PC-3 (cell line): ENCODE data around the gene HCN3. TPM values are rescaled to one million over a fixed set of nuclear protein-coding genes. Genes with fewer than 3 reads are reported as not detected.

Source experiments
- ATAC-seq: fragments of 200-7000 bp; cut with Tn5 transposase; 2 replicates; pipeline ENCODE4 v1.9.1; 2020; ENCODE audit warnings: mild to moderate bottlenecking, moderate library complexity
- BruUV-seq: library from RNA; stranded (reverse); fragments of 400-500 nt; replicated peaks from 2 replicates; lab custom pipeline; 2021; lab: Mats Ljungman, UMichigan
- CTCF ChIA-PET: fragments of 300-600 bp; sonication (Branson Sonifier 250); formaldehyde crosslinking; loops from one replicate; lab custom pipeline; 2022; ENCODE audit warnings: antibody characterized with exemption; lab: Charles Lee
- POLR2A ChIA-PET: fragments of 300-600 bp; sonication (Branson Sonifier 250); formaldehyde crosslinking; loops from one replicate; lab custom pipeline; 2022; ENCODE audit warnings: antibody characterized with exemption; ENCODE audit not compliant: unreplicated experiment; lab: Charles Lee
- DNase-seq: peaks from one replicate; pipeline ENCODE4 v3.0.0-alpha.2; 2015
- H2AFZ ChIP-seq: fragments of 300-600 bp; sonication (generic); 2 replicates; pipeline ENCODE4 v1.6.0; 2016; ENCODE audit warnings: antibody characterized with exemption, low read length
- H3F3A ChIP-seq: fragments of 300-600 bp; sonication (generic); one replicate; pipeline ENCODE4 v1.6.0; 2017; ENCODE audit warnings: antibody characterized with exemption, low read length, control low read depth, mild to moderate bottlenecking; ENCODE audit not compliant: unreplicated experiment
- H3K27ac ChIP-seq: fragments of 300-600 bp; sonication (generic); 2 replicates; pipeline ENCODE4 v1.5.1; 2016; ENCODE audit warnings: mild to moderate bottlenecking, low read length
- H3K27me3 ChIP-seq: fragments of 300-600 bp; sonication (generic); 2 replicates; pipeline ENCODE4 v1.6.1; 2016; ENCODE audit warnings: low read length, mixed read lengths
- H3K36me3 ChIP-seq: fragments of 300-600 bp; sonication (generic); 2 replicates; pipeline ENCODE4 v1.6.1; 2016; ENCODE audit warnings: low read depth, mixed run types, low read length, mixed read lengths
- H3K4me1 ChIP-seq: fragments of 300-600 bp; sonication (generic); 2 replicates; pipeline ENCODE4 v1.5.1; 2016; ENCODE audit warnings: low read length; ENCODE audit not compliant: insufficient read depth
- H3K4me2 ChIP-seq: fragments of 300-600 bp; sonication (generic); 2 replicates; pipeline ENCODE4 v1.6.0; 2016; ENCODE audit warnings: low read length
- H3K4me3 ChIP-seq: fragments of 300-600 bp; sonication (generic); 2 replicates; pipeline ENCODE4 v1.5.1; 2016; ENCODE audit warnings: mild to moderate bottlenecking, low read length, mixed read lengths
- H3K79me2 ChIP-seq: fragments of 300-600 bp; sonication (generic); 2 replicates; pipeline ENCODE4 v1.6.1; 2017; ENCODE audit warnings: low read length, mixed read lengths
- H3K9ac ChIP-seq: fragments of 300-600 bp; sonication (generic); 2 replicates; pipeline ENCODE4 v1.6.0; 2016; ENCODE audit warnings: mild to moderate bottlenecking, low read length
- H3K9me2 ChIP-seq: fragments of 300-600 bp; sonication (generic); replicated peaks from 2 replicates; pipeline ENCODE4 v1.6.1; 2016; ENCODE audit warnings: mixed run types, low read length, mixed read lengths
- H3K9me3 ChIP-seq: fragments of 300-600 bp; sonication (generic); 2 replicates; pipeline ENCODE4 v1.6.1; 2016; ENCODE audit warnings: low read length, mixed read lengths
- H4K20me1 ChIP-seq: fragments of 300-600 bp; sonication (generic); 2 replicates; pipeline ENCODE4 v1.6.1; 2016; ENCODE audit warnings: low read length, mixed read lengths
- CTCF ChIP-seq: fragments of 300-600 bp; sonication (generic); conservative IDR thresholded peaks from 2 replicates; pipeline ENCODE4 v1.5.1; 2017; ENCODE audit warnings: antibody characterized with exemption, low read depth, mild to moderate bottlenecking, low read length
- EZH2 ChIP-seq: fragments of 300-600 bp; sonication (generic); IDR thresholded peaks from one replicate; pipeline ENCODE4 v1.6.1; 2017; ENCODE audit warnings: antibody characterized with exemption, mild to moderate bottlenecking, low read length; ENCODE audit not compliant: unreplicated experiment
- EZH2phosphoT487 ChIP-seq: fragments of 300-600 bp; sonication (generic); IDR thresholded peaks from 2 replicates; pipeline ENCODE4 v1.6.1; 2018; ENCODE audit warnings: mild to moderate bottlenecking, antibody characterized with exemption, low read length, borderline replicate concordance
- intact Hi-C: fragments of 100-400 bp; cut with micrococcal nuclease; formaldehyde crosslinking; loops from 2 replicates; pipeline ENCODE4 v1.9.0; 2023
- total RNA-seq: library from RNA; depleted of rRNA; stranded (reverse); fragments of >200 nt; gene quantifications from 2 replicates; pipeline ENCODE4 v1.2.3, GENCODE V29; 2014

The HCN3 gene
- total RNA-seq, 1 experiment from 2014 or later: 1.9 TPM

GRCh38 chr1:155279268-155279667 is 2.0 kb downstream of the HCN3 start:
- Histone ChIP-seq H3K4me2 (no peak overlapping the region), H3K27ac (no peak overlapping the region), H3K9ac (no peak overlapping the region), H3K4me1 (peaks cover 6% of the 10 kb centered on the region; the same call in 1 of the 2 replicates), H3K9me2 (no peaks in the 10 kb centered on the region), H3K4me3 (no peak overlapping the region), H3K9me3 (no peaks in the 10 kb centered on the region), H3K79me2 (no peaks in the 10 kb centered on the region), H3F3A (no peaks in the 10 kb centered on the region), H4K20me1 (no peaks in the 10 kb centered on the region), H3K36me3 (no peaks in the 10 kb centered on the region), H2AFZ (no peak overlapping the region), H3K27me3 (no peaks in the 10 kb centered on the region)
- no TSS peak for BruUV-seq
- ChIA-PET POLR2A (no interaction called here), CTCF (interaction anchor here (0.6 kb wide), 1 partner anchor 393 kb away, joined by 3 read pairs; no protein-coding TSS in a partner anchor)
- TF ChIP-seq EZH2 (no peak), CTCF (no peak), EZH2phosphoT487 (no peak)
- intact Hi-C loops: no loop called here
- ATAC-seq: no peak
- no peak for DNase-seq

DNA sequence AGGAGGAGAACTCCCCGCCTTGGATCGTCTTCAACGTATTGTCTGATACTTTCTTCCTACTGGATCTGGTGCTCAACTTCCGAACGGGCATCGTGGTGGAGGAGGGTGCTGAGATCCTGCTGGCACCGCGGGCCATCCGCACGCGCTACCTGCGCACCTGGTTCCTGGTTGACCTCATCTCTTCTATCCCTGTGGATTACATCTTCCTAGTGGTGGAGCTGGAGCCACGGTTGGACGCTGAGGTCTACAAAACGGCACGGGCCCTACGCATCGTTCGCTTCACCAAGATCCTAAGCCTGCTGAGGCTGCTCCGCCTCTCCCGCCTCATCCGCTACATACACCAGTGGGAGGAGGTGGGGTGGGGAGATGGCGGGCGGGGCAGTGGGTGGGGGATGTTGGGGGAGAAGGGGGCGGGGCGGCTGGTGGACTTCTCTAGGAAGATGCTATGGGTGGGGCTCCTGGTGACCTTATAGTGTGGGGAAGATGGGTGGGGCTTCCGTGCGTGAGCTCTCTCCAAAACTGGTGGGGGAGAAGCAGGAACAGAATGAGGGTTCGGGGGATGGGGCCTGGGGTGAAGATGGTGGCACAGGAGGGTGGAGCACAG is 5.3 kb downstream of the HCN3 start:
- ChIA-PET CTCF (no interaction called here), POLR2A (no interaction called here)
- no peaks in the 10 kb centered on the region for H3K27me3 ChIP-seq
- no peaks in the 10 kb centered on the region for H3K79me2 ChIP-seq
- TF ChIP-seq CTCF (no peak), EZH2phosphoT487 (no peak), EZH2 (no peak)
- intact Hi-C loops: no loop called here
- H3F3A ChIP-seq: no peaks in the 10 kb centered on the region
- H3K27ac ChIP-seq: no peak overlapping the region
- no peak overlapping the region for H2AFZ ChIP-seq
- BruUV-seq: no TSS peak
- H3K9ac ChIP-seq: no peak overlapping the region
- H3K9me3 ChIP-seq: no peaks in the 10 kb centered on the region
- no peaks in the 10 kb centered on the region for H3K9me2 ChIP-seq
- H3K36me3 ChIP-seq: no peaks in the 10 kb centered on the region
- no peak overlapping the region for H3K4me3 ChIP-seq
- no peak overlapping the region for H3K4me2 ChIP-seq
- H3K4me1 ChIP-seq: peaks cover 6% of the 10 kb centered on the region; the same call in 1 of the 2 replicates
- ATAC-seq: no peak
- H4K20me1 ChIP-seq: no peaks in the 10 kb centered on the region
- no peak for DNase-seq

DNA sequence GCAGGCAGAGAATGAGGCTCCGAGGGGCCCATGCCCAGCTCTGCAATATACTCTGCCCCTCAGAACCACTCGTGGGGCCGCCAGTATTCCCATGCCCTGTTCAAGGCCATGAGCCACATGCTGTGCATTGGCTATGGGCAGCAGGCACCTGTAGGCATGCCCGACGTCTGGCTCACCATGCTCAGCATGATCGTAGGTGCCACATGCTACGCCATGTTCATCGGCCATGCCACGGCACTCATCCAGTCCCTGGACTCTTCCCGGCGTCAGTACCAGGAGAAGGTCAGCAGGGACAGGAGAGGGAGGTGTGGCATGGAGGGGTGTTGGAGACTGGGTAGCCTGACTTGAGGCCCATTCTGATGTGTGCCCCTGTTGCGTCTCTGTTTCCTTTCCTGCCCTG is 7.2 kb downstream of the HCN3 start:
- Histone ChIP-seq H3K9me2 (no peaks in the 10 kb centered on the region), H3K27me3 (no peaks in the 10 kb centered on the region), H3F3A (no peaks in the 10 kb centered on the region), H3K27ac (no peak overlapping the region), H3K79me2 (no peaks in the 10 kb centered on the region), H3K4me2 (no peak overlapping the region), H3K9ac (no peak overlapping the region), H3K36me3 (no peaks in the 10 kb centered on the region), H3K4me1 (no peaks in the 10 kb centered on the region), H3K4me3 (no peak overlapping the region), H3K9me3 (no peaks in the 10 kb centered on the region), H2AFZ (no peak overlapping the region), H4K20me1 (no peaks in the 10 kb centered on the region)
- ChIA-PET CTCF (no interaction called here), POLR2A (no interaction called here)
- no peak for DNase-seq
- TF ChIP-seq EZH2phosphoT487: no peak
- TF ChIP-seq EZH2: no peak
- no peak for TF ChIP-seq CTCF
- no peak for ATAC-seq
- intact Hi-C loops: no loop called here
- BruUV-seq: no TSS peak
